Stomach (tissue), 9 donors: Measurements from ENCODE around the gene PTPRE. TPM values are rescaled to one million over a fixed set of nuclear protein-coding genes. Genes with fewer than 3 reads are reported as not detected.

Experiments
- DNase-seq, 2 donors: peaks; one replicate each; pipeline versions ENCODE4 v3.0.0 to v3.0.0-alpha.2; 2013 to 2019
- H3K27ac ChIP-seq, 5 donors: fragments of 200-600 bp in 4 of 5; sonication (generic) in 4 of 5; one replicate each; pipeline ENCODE4 v1.5.1; 2013 to 2019; ENCODE audit warnings: mild to moderate bottlenecking in 1 of 5, moderate library complexity in 1 of 5
- H3K27me3 ChIP-seq, 3 donors: fragments of 200-600 bp; sonication (generic); one replicate each; pipeline ENCODE4 v1.5.1; 2017 to 2019; ENCODE audit warnings: mixed run types in 1 of 3
- H3K36me3 ChIP-seq, 4 donors: fragments of 200-600 bp; sonication (generic); 1 replicate in 3 of 4; 2 replicates in 1 of 4; pipeline ENCODE4 v1.5.1; 2016 to 2019
- H3K4me1 ChIP-seq, 4 donors: fragments of 200-600 bp; sonication (generic); one replicate each; pipeline ENCODE4 v1.5.1; 2016 to 2019
- H3K4me3 ChIP-seq, 4 donors: fragments of 200-600 bp; sonication (generic) in 3 of 4; one replicate each; pipeline ENCODE4 v1.5.1; 2016 to 2019; ENCODE audit warnings: mild to moderate bottlenecking in 1 of 4
- H3K9me3 ChIP-seq, 4 donors: fragments of 200-600 bp; sonication (generic); one replicate each; pipeline ENCODE4 v1.5.1; 2016 to 2019
- EP300 ChIP-seq: sonication (generic); formaldehyde crosslinking; IDR thresholded peaks from one replicate; pipeline ENCODE4 v1.6.1; 2017; ENCODE audit warnings: antibody characterized with exemption
- POLR2A ChIP-seq, 4 donors: fragments of 450-650 bp; IDR thresholded peaks; one replicate each; pipeline ENCODE4 v1.6.1; 2016; ENCODE audit warnings: antibody characterized with exemption in 4 of 4, control low read depth in 2 of 4, mild to moderate bottlenecking in 1 of 4, moderate library complexity in 1 of 4
- POLR2AphosphoS5 ChIP-seq, 3 donors: sonication (generic); formaldehyde crosslinking; IDR thresholded peaks; one replicate each; pipeline ENCODE4 v1.6.1; 2016; ENCODE audit warnings: antibody characterized with exemption in 3 of 3
- WGBS, 5 donors: extraction: QIAGEN DNeasy Blood & Tissue Kit in 3 of 5; methylation state at CpG; one replicate each; pipeline versions ENCODE4 v1.1.5 to v1.1.7; 2013 to 2018; 5-methylcytosine and 5-hydroxymethylcytosine counted together
- intact Hi-C: fragments of 100-400 bp; cut with DNase I; formaldehyde crosslinking; loops from one replicate; pipeline ENCODE4 v1.15.1; 2023; ENCODE audit warnings: low total_unique reads
- polyA plus RNA-seq, 3 donors: library from polyadenylated mRNA; stranded (reverse); fragments of 200-250 nt; gene quantifications; one replicate each; pipeline ENCODE4 v1.2.3, GENCODE V29; 2013
- total RNA-seq, 5 donors: library from RNA; depleted of rRNA; stranded (reverse); fragments of >200 nt; gene quantifications; one replicate each; pipeline versions ENCODE4 v1.1.0 to v1.2.3, GENCODE V29; 2014 to 2016
- TF ChIP-seq, protein P1 (sequence below), 7 experiments: fragments of 450-650 bp in 4 of 7; fragments of 200-600 bp in 3 of 7; sonication (generic) in 3 of 7; IDR thresholded peaks; one replicate each; pipeline ENCODE4 v1.5.1; 2016 to 2019; ENCODE audit warnings: antibody characterized with exemption in 7 of 7, control low read depth in 2 of 7, mild to moderate bottlenecking in 1 of 7
- donor health status: healthy with polysubstance abuse.
- donor health status: Bipolar disorder and iron deficiency.
- donor health status: healthy.

PTPRE gene
- total and polyA plus RNA-seq, 8 donors = 4.0 to 26.4 (median 8.9) TPM

DNA sequence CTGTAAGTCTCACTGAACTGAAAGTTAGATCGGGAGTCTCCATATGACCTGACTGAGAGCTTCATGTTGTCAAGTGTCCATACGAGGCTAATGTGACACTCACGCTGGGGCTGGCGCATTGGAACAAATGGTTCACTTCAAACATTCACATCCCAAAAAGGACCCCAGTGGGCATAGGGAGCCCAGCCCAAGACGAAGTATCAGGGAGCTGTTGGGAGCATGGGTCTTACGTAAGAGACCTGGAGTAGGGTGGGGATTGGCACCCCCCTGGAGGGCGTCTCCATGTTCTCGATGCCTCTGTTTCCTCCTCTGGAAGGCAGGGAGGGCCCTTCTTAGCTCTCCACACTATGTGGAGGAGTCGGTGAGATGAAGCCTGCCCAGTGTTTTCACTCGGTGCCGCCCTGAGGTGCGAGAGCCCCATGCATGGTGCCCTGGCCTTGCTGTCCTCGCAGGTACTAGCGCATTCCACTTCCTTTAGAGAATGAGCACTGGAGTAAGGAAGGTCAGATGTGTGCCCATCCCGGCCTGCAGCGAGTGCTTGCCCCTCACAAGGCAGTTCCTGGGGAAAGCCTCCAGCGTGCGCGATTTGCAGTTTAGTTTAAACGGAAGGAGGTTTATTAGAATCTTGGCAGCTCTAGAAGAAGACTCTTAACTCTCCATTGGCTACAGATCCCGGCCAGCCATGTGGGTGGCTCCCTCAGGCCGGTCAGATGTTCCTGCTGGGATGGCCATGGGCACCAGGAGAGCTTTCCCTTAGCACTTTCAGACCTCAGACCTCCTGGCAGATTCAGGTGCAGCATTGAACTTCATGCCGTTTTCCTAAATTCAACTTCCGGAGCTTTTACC, 64.4 kb downstream of the PTPRE start:
- Histone ChIP-seq H3K9me3 (no peaks in the 10 kb centered on the region), H3K4me1 (peaks cover 0 to 26% (median 12%) of the 10 kb centered on the region in 4 donors), H3K4me3 (no peak overlapping the region), H3K36me3 (no peaks in the 10 kb centered on the region), H3K27ac (no peak overlapping the region), H3K27me3 (no peaks in the 10 kb centered on the region)
- intact Hi-C loops = no loop called here
- no peak for TF ChIP-seq POLR2AphosphoS5 (IDR thresholded peaks at IDR 0.05)
- TF ChIP-seq POLR2A (IDR thresholded peaks at IDR 0.05) = no peak
- TF ChIP-seq EP300 = no peak
- TF ChIP-seq, protein P1, sequence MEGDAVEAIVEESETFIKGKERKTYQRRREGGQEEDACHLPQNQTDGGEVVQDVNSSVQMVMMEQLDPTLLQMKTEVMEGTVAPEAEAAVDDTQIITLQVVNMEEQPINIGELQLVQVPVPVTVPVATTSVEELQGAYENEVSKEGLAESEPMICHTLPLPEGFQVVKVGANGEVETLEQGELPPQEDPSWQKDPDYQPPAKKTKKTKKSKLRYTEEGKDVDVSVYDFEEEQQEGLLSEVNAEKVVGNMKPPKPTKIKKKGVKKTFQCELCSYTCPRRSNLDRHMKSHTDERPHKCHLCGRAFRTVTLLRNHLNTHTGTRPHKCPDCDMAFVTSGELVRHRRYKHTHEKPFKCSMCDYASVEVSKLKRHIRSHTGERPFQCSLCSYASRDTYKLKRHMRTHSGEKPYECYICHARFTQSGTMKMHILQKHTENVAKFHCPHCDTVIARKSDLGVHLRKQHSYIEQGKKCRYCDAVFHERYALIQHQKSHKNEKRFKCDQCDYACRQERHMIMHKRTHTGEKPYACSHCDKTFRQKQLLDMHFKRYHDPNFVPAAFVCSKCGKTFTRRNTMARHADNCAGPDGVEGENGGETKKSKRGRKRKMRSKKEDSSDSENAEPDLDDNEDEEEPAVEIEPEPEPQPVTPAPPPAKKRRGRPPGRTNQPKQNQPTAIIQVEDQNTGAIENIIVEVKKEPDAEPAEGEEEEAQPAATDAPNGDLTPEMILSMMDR (IDR thresholded peaks at IDR 0.05) = no peak
- no peak for DNase-seq
- 86 to 89% (median 87%) methylated on average over 19 to 24 of the region's 24 CpGs for WGBS, 5 donors

- DNase-seq = no peak
- Histone ChIP-seq H3K27me3 (no peaks in the 10 kb centered on the region), H3K9me3 (no peaks in the 10 kb centered on the region), H3K36me3 (no peaks in the 10 kb centered on the region), H3K27ac (no peak overlapping the region), H3K4me1 (peaks cover 4 to 34% (median 18%) of the 10 kb centered on the region in 4 donors), H3K4me3 (no peak overlapping the region)
- 90 to 93% (median 92%) methylated on average over 12 of the region's 12 CpGs for WGBS, 5 donors
- TF ChIP-seq, protein P1 (IDR thresholded peaks at IDR 0.05) = no peak
- no peak for TF ChIP-seq EP300
- no peak for TF ChIP-seq POLR2A (IDR thresholded peaks at IDR 0.05)
- no peak for TF ChIP-seq POLR2AphosphoS5 (IDR thresholded peaks at IDR 0.05)
- intact Hi-C loops = no loop called here
These were observed 65.2 kb downstream of the PTPRE start for GRCh38 chr10:127971963-127972615.

- 88 to 96% (median 92%) methylated on average over 4 of the region's 4 CpGs for WGBS, 5 donors
These were observed 66.0 kb downstream of the PTPRE start for GRCh38 chr10:127972751-127973357.

More at GRCh38 chr10:127972751-127973357, 66.0 kb downstream of the PTPRE start:
- intact Hi-C loops = no loop called here
- no peaks in the 10 kb centered on the region for H3K9me3 ChIP-seq
- no peaks in the 10 kb centered on the region for H3K27me3 ChIP-seq
- no peak overlapping the region for H3K27ac ChIP-seq
- no peak overlapping the region for H3K4me3 ChIP-seq
- no peak for DNase-seq
- H3K36me3 ChIP-seq = no peaks in the 10 kb centered on the region
- no peak for TF ChIP-seq POLR2AphosphoS5 (IDR thresholded peaks at IDR 0.05)
- TF ChIP-seq EP300 = no peak
- no peak for TF ChIP-seq POLR2A (IDR thresholded peaks at IDR 0.05)
- TF ChIP-seq, protein P1 (IDR thresholded peaks at IDR 0.05) = no peak
- peaks cover 4 to 38% (median 25%) of the 10 kb centered on the region in 4 donors for H3K4me1 ChIP-seq
